Fibroblast of skin of left quadriceps (primary cell): ENCODE results near the gene RCE1.
"Not testable (repeated sequence)": the region's sequence is repeated elsewhere in the genome, so short reads cannot be mapped to it uniquely, and the experiment has no call there.

Experiments used
- DNase-seq, 2 experiments: peaks; one replicate each; pipeline ENCODE4 v3.0.0-alpha.2; 2013; ENCODE audit warnings: low read depth in 2 of 2

The RCE1 gene

GRCh38 chr11:66842896-66843775 lies at the start of gene RCE1:
TSS of gene RCE1 (plus strand) at chr11:66843441. CDS start at chr11:66843456, 15 bp downstream.
- peak; percentile 73 to 79 for DNase-seq

GRCh38 chr11:66799815-66800214 lies 43.4 kb upstream of the RCE1 start:
- DNase-seq = not testable (repeated sequence)

- DNase-seq = no peak
These were observed 42.4 kb upstream of the RCE1 start for GRCh38 chr11:66800720-66801428.

GRCh38 chr11:66809592-66809991 lies 33.6 kb upstream of the RCE1 start:
- no peak for DNase-seq

- no peak for DNase-seq
These were observed 32.6 kb upstream of the RCE1 start for GRCh38 chr11:66810576-66811185.

- no peak for DNase-seq
These were observed 28.6 kb upstream of the RCE1 start for GRCh38 chr11:66814678-66815077.

- DNase-seq = no peak
These were observed 27.6 kb upstream of the RCE1 start for GRCh38 chr11:66815646-66816045.

- no peak for DNase-seq
These were observed 24.8 kb upstream of the RCE1 start for GRCh38 chr11:66818231-66818955.

GRCh38 chr11:66820381-66820780 lies 22.9 kb upstream of the RCE1 start:
- DNase-seq = no peak

- no peak for DNase-seq
These were observed 22.3 kb upstream of the RCE1 start for GRCh38 chr11:66820901-66821300.

GRCh38 chr11:66823700-66824099 lies 19.5 kb upstream of the RCE1 start:
- DNase-seq = no peak

- DNase-seq = not testable (repeated sequence)
These were observed 18.7 kb upstream of the RCE1 start for GRCh38 chr11:66824573-66824972.

- DNase-seq = no peak
These were observed 8.7 kb upstream of the RCE1 start for GRCh38 chr11:66834539-66834845.

- DNase-seq = no peak
These were observed 8.3 kb upstream of the RCE1 start for GRCh38 chr11:66834943-66835342.

- DNase-seq = peak; percentile 32 to 37
These were observed 7.4 kb upstream of the RCE1 start for GRCh38 chr11:66835768-66836405.

GRCh38 chr11:66840317-66841091 lies 2.7 kb upstream of the RCE1 start:
- no peak for DNase-seq

GRCh38 chr11:66841861-66842260 lies 1.4 kb upstream of the RCE1 start:
- no peak for DNase-seq

GRCh38 chr11:66842501-66842895 lies 743 bp upstream of the RCE1 start:
- no peak for DNase-seq

GRCh38 chr11:66843776-66844495 lies 695 bp downstream of the RCE1 start:
- no peak for DNase-seq

GRCh38 chr11:66844496-66845142 lies 1.4 kb downstream of the RCE1 start:
- DNase-seq = no peak
